Colonic mucosa (tissue), 4 donors: ENCODE data around the gene CARD16. TPM values are rescaled to one million over a fixed set of nuclear protein-coding genes. Genes with fewer than 3 reads are reported as not detected.

Experiments
- DNase-seq: peaks from one replicate; pipeline ENCODE4 v3.0.0-alpha.2; 2020
- H3K27ac ChIP-seq: fragments of 200-600 bp; one replicate; pipeline ENCODE4 v1.8.0; 2021
- H3K27me3 ChIP-seq: fragments of 200-600 bp; one replicate; pipeline ENCODE4 v1.8.0; 2021
- H3K36me3 ChIP-seq: fragments of 200-600 bp; one replicate; pipeline ENCODE4 v1.8.0; 2021
- H3K4me1 ChIP-seq: fragments of 200-600 bp; one replicate; pipeline ENCODE4 v1.8.0; 2021; ENCODE audit warnings: mild to moderate bottlenecking
- H3K4me3 ChIP-seq: fragments of 200-600 bp; one replicate; pipeline ENCODE4 v1.8.0; 2021
- H3K9ac ChIP-seq, 2 donors: one replicate each; pipeline ENCODE4 v1.7.0; 2013; ENCODE audit warnings: control low read depth in 2 of 2, low read depth in 2 of 2, low read length in 2 of 2
- H3K9me3 ChIP-seq: fragments of 200-600 bp; one replicate; pipeline ENCODE4 v1.8.0; 2021
- intact Hi-C: fragments of 100-400 bp; cut with DNase I; formaldehyde crosslinking; loops from one replicate; pipeline ENCODE4 v1.14.1; 2022
- total RNA-seq, 2 donors: library from RNA; stranded (reverse); fragmentation: NEBNext Ultra II Directional in 1 of 2; extraction: Animal tissue kit (Norgen Biotek cat#: 25700) in 1 of 2; gene quantifications; one replicate each; pipeline ENCODE4 v1.2.1, GENCODE V29; 2021
- TF ChIP-seq, protein P1 (sequence below): fragments of 200-600 bp; IDR thresholded peaks from one replicate; pipeline ENCODE4 v1.8.0; 2022; ENCODE audit warnings: antibody characterized with exemption, mild to moderate bottlenecking
- donor health status: healthy.
- donor health status: DM: no; HTN: no; CAD: no.
- donor health status: DM: no; HTN: no; CAD: no.

CARD16 gene
- total RNA-seq, 2 donors from 2014 or later, result 35.9 to 40.2 TPM

- Histone ChIP-seq H3K4me3 (no peak overlapping the region), H3K4me1 (no peaks in the 10 kb centered on the region), H3K27ac (no peak overlapping the region), H3K36me3 (no peaks in the 10 kb centered on the region), H3K27me3 (no peaks in the 10 kb centered on the region), H3K9me3 (no peaks in the 10 kb centered on the region), H3K9ac (no peak overlapping the region)
- TF ChIP-seq, protein P1, sequence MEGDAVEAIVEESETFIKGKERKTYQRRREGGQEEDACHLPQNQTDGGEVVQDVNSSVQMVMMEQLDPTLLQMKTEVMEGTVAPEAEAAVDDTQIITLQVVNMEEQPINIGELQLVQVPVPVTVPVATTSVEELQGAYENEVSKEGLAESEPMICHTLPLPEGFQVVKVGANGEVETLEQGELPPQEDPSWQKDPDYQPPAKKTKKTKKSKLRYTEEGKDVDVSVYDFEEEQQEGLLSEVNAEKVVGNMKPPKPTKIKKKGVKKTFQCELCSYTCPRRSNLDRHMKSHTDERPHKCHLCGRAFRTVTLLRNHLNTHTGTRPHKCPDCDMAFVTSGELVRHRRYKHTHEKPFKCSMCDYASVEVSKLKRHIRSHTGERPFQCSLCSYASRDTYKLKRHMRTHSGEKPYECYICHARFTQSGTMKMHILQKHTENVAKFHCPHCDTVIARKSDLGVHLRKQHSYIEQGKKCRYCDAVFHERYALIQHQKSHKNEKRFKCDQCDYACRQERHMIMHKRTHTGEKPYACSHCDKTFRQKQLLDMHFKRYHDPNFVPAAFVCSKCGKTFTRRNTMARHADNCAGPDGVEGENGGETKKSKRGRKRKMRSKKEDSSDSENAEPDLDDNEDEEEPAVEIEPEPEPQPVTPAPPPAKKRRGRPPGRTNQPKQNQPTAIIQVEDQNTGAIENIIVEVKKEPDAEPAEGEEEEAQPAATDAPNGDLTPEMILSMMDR, result no peak
- DNase-seq, result no peak
- intact Hi-C loops, result no loop called here
Measured at GRCh38 chr11:105057432-105057831, 12.3 kb upstream of the CARD16 start.

DNA sequence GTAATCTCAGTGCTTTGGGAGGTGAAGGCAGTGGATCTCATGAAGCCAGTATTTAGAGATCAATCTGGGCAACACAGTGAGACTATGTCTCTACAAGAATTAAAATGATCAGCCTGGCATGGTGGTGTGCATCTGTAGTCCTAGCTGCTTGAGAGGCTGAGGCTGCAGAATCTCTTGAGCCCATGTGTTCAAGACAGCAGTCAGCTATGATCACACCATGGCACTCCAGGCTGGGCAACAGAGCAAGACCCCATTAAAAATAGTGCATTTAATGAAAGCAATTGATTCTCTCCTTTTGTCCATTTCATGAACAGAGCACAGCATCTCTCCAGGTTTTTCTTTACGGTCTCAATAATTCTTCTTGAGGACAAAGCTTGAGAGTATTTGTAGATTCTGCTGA lies 11.3 kb upstream of the CARD16 start:
- no peak for DNase-seq
- Histone ChIP-seq H3K27me3 (no peaks in the 10 kb centered on the region), H3K27ac (no peak overlapping the region), H3K36me3 (no peaks in the 10 kb centered on the region), H3K4me3 (no peak overlapping the region), H3K9ac (no peak overlapping the region), H3K4me1 (no peaks in the 10 kb centered on the region), H3K9me3 (no peaks in the 10 kb centered on the region)
- intact Hi-C loops, result no loop called here
- TF ChIP-seq, protein P1, result no peak

GRCh38 chr11:105054723-105055493 lies 9.8 kb upstream of the CARD16 start:
- H3K4me1 ChIP-seq, result no peaks in the 10 kb centered on the region
- H3K4me3 ChIP-seq, result no peak overlapping the region
- H3K9ac ChIP-seq, result no peak overlapping the region
- H3K27ac ChIP-seq, result no peak overlapping the region
- H3K36me3 ChIP-seq, result no peaks in the 10 kb centered on the region
- TF ChIP-seq, protein P1, result no peak
- H3K9me3 ChIP-seq, result no peaks in the 10 kb centered on the region
- no peaks in the 10 kb centered on the region for H3K27me3 ChIP-seq
- intact Hi-C loops, result no loop called here
- no peak for DNase-seq

GRCh38 chr11:105052487-105052886 lies 7.4 kb upstream of the CARD16 start:
- no peak for DNase-seq
- no peaks in the 10 kb centered on the region for H3K27me3 ChIP-seq
- no peak overlapping the region for H3K9ac ChIP-seq
- H3K27ac ChIP-seq, result no peak overlapping the region
- no peaks in the 10 kb centered on the region for H3K36me3 ChIP-seq
- no peaks in the 10 kb centered on the region for H3K9me3 ChIP-seq
- TF ChIP-seq, protein P1, result no peak
- no peak overlapping the region for H3K4me3 ChIP-seq
- intact Hi-C loops, result no loop called here
- H3K4me1 ChIP-seq, result no peaks in the 10 kb centered on the region

GRCh38 chr11:105051559-105051958 lies 6.4 kb upstream of the CARD16 start:
- H3K36me3 ChIP-seq, result no peaks in the 10 kb centered on the region
- DNase-seq, result no peak
- H3K9ac ChIP-seq, result no peak overlapping the region
- no peak overlapping the region for H3K4me3 ChIP-seq
- no peaks in the 10 kb centered on the region for H3K27me3 ChIP-seq
- no peaks in the 10 kb centered on the region for H3K4me1 ChIP-seq
- no peak overlapping the region for H3K27ac ChIP-seq
- no peaks in the 10 kb centered on the region for H3K9me3 ChIP-seq
- intact Hi-C loops, result no loop called here
- TF ChIP-seq, protein P1, result no peak
